DMS79 (cell line): ENCODE data around the gene STRIT1.
"Not testable (repeated sequence)": the region's sequence is repeated elsewhere in the genome, so short reads cannot be mapped to it uniquely, and the experiment has no call there.

Experiments used
- DNase-seq: peaks from one replicate; lab custom pipeline; 2025; lab: John Stamatoyannopoulos, UW

STRIT1 gene

GRCh38 chr3:155270485-155271342 is 22.8 kb downstream of the STRIT1 start:
- no peak for DNase-seq

- no peak for DNase-seq
Measured at GRCh38 chr3:155270063-155270462, 23.4 kb downstream of the STRIT1 start.

DNA sequence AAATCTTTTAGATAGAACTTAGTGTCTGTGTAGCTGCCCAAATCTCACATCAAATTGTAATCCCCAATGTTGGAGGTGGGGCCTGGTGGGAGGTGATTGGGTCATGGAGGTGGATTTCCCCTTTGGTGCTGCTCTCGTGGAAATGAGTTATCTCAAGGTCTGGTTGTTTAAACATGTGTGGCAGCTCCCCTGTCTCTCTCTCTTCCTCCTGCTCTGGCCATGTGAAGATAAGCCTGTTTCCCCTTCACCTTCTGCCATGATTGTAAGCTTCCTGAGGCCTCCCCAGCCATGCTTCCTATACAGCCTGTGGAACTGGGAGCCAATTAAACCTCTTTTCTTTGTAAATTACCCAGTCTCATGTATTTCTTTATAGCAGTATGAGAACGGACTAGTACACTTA is 30.6 kb downstream of the STRIT1 start:
- DNase-seq, result not testable (repeated sequence)

- no peak for DNase-seq
Measured at GRCh38 chr3:155262295-155262694, 31.2 kb downstream of the STRIT1 start.

DNA sequence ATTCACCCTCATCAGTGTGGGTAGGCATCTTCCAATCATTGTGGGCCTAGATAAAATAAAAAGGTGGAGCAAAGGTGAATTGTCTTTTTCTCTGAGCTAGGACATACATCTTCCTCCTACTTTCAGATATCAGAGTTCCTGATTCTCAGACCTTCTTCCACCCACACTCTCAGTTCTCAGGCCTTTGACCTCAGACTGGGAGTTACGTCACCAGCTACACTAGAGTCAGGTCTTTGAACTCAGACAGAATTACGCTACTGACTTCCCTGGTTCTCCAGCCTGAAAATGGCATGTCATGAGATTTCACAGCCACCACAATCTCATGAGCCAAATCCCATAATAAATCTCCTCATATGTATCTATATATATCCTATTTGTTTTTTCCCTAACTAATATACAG is 39.0 kb downstream of the STRIT1 start:
- DNase-seq, result no peak

DNA sequence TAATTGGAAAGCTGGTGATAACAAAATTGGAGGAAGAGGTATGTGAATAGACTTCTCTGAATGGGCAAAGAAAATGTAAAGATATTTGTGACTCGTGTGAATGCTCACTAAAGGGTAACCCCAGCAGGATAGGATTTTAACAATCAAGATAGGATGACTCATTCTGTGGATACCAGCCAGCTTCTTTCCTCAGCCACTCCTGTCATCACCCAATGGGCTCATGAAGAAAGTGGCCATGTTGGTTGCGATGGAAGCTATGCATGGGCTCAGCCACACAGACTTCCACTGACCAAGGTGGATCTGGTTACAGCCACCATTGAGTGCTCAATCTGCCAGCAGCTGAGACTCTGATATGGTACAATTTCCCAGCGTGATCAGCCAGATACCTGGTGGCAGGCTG is 40.9 kb downstream of the STRIT1 start:
- no peak for DNase-seq

DNA sequence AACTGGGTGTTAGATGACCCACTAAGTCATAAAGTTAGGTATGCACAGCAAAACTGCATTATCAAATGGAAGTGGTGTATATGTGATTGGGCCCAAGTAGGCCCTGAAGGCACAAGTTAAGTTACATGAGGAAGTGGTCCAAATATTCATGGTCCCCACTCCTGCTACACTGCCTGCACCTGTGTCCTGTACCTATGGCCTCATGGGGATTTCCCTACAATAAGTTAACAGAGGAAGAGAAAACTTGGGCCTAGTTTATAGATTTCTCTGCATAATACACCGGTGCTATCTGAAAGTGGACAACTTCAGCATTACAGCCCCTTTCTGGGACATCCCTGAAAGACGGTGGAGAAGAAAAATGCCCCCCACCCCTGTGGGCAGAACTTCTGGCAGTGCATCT is 41.5 kb downstream of the STRIT1 start:
- DNase-seq, result no peak

- DNase-seq, result no peak
Measured at GRCh38 chr3:155248531-155249187, 44.8 kb downstream of the STRIT1 start.

- DNase-seq, result no peak
Measured at GRCh38 chr3:155244699-155245098, 48.8 kb downstream of the STRIT1 start.

DNA sequence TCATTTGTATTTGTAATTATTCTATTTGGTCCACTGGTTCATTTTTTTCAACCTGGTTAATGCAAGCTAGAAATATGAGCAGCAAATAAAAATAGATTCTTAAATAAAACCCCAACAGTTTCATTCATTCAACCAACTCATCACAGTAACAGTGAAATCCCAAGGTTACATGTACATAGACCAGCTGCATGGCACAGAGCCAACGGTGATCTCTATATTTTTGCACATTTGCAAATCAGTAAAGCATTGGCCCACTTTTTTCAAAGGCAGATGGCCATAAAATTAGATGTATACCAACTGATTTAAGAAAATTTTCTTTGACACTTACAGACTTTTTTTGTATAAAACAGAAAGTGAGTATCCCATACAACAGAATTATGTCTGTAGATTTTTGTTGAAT is 49.3 kb downstream of the STRIT1 start:
- DNase-seq, result no peak

DNA sequence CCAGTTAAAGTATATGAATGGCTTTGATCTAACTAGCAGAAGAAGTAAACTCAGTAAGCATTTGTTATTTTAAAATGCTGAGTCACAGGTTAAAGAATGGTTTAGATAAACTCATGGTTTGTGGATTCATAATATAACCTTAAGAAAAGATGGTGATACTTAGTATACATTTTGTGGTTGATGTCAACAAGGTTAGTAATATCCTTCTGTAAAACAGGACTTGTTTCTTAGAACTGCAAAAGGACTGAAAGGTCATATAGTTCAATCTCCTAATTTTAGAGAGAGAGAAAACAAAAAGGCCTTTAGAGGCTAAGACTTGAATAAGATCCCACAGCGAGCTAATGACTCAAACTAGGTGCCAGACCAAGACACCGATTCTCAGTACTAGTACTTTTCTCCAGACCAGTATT is 50.0 kb downstream of the STRIT1 start:
- DNase-seq, result no peak

DNA sequence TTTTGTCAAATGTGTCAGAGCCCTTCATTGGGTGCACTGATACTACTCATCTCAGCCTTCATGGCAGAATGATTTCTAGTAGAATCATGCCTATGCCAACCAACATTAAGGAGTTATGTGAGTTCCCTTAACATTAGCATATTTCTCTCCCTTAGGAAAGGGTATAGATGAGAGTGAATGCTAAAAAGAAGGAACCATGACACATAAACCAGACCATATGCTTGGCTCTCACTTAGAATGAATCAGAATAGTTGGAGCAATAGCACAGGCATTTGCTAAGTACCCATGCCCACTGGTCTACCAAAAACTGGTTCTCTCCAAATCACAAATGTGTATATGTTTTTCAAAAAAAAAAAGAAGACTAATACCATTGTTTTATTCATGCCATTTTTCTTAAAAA is 51.1 kb downstream of the STRIT1 start:
- DNase-seq, result no peak

GRCh38 chr3:155241579-155241978 is 51.9 kb downstream of the STRIT1 start:
- DNase-seq, result no peak
